EH (cell line): ENCODE results near the gene ACER2.

Experiments used
- DNase-seq: peaks from one replicate; pipeline ENCODE4 v3.0.0-alpha.2; 2015; ENCODE audit warnings: low read depth

Gene ACER2

GRCh38 chr9:19486803-19487202 lies 78.0 kb downstream of the ACER2 start:
- DNase-seq = no peak

GRCh38 chr9:19488721-19489120 lies 79.9 kb downstream of the ACER2 start:
- DNase-seq = no peak

GRCh38 chr9:19490269-19490668 lies 81.5 kb downstream of the ACER2 start:
- DNase-seq = no peak

- DNase-seq = no peak
Observed at GRCh38 chr9:19490828-19491227, 82.0 kb downstream of the ACER2 start.

- no peak for DNase-seq
Observed at GRCh38 chr9:19492775-19493173, 84.0 kb downstream of the ACER2 start.

GRCh38 chr9:19493174-19493811 lies 84.5 kb downstream of the ACER2 start:
- DNase-seq = peak; percentile 62

DNA sequence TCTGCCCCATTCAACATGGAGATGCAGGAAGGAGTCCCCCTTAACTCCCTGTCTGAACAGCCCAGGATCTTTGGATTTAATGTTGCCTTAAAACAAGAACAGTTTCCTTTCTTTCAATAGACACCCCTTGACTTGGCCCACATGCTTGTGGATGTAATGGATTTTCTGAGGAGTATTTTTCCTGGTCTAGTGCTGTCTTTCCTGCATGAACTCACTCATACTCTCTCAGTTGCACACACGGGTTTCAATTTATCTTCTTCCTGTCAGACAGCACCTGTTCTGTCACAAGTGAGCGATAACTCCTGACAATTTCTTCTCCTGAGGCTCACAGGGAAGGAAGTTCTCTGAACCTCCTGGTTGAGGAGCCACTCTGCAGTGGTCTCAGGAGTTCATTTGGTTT lies 85.1 kb downstream of the ACER2 start:
- no peak for DNase-seq

DNA sequence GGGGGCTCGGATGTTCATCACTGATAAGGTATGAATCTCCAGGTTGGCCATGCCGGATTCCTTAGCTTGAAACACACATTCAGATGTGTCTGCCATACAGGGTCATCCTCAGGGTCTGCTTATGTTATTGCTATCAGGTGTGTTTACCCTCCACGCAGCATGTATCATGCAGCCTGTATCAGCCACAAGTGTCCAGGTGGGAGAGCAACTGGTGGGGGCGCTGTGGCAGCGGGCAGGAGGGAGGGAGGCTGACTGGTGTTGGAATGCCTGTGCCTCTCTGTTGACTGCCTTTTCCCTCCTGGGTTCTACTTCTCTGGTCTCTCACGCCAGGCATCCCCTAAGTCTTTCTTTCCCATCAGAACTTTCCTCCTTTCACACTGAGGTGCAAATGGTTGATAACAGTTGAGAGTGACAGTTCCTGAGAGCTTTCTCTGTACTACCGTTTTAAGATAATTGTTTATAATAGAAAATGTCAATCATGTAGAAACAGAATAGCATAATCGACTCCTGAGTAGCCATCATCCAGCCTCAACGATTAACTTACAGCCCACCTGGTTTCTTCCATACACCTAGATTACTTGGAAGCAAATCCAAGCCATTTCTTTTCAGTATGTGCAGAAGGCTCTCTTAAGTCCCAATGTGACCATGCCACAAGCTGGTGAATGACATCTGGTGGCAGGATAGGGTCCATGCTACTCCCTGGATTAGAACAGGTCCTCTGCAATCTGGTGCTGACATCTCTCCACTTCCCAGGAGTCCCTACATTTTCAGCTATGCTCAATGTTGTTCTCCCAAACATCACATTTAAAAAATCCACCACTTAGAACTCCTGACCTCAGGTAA lies 86.6 kb downstream of the ACER2 start:
- no peak for DNase-seq

- no peak for DNase-seq
Observed at GRCh38 chr9:19496321-19497050, 87.7 kb downstream of the ACER2 start.

- DNase-seq = no peak
Observed at GRCh38 chr9:19497276-19497675, 88.5 kb downstream of the ACER2 start.

DNA sequence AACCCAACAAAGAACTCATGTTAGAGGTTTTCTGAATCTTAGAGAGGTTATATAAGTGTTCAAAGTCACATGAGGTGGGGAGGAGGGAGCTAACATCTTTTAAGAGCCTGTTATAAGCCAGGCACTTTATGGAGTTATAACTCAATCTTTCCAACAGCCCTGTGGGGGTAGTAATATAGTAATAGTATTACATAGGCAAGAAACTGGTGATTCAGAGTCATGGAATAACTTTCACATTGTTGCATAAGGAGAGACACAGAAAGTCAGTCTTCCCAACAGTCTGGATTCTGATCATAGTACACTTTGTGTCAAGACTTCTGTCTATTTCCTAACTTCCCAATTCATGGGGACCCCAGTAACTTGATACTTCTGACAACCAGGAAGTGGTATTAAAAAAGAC lies 89.2 kb downstream of the ACER2 start:
- peak; percentile 13 for DNase-seq
